Endothelial cell of umbilical vein (primary cell): ENCODE data around the gene CASP3. TPM values are rescaled to one million over a fixed set of nuclear protein-coding genes. Genes with fewer than 3 reads are reported as not detected.

Experiments
- BruUV-seq: library from RNA; stranded (reverse); fragments of 400-500 nt; replicated peaks from 2 replicates; lab custom pipeline; 2021; lab: Mats Ljungman, UMichigan
- CTCF ChIA-PET: fragments of 300-600, 350-600 bp; sonication (Branson Sonifier 250); formaldehyde crosslinking; loops from one replicate; lab custom pipeline; 2021; ENCODE audit warnings: antibody characterized with exemption, inconsistent platforms; lab: Charles Lee
- POLR2A ChIA-PET: fragments of 300-600, 350-600 bp; sonication (Branson Sonifier 250); formaldehyde crosslinking; loops from one replicate; lab custom pipeline; 2021; ENCODE audit warnings: antibody characterized with exemption, inconsistent platforms; lab: Charles Lee
- DNase-seq: peaks from one replicate; pipeline ENCODE4 v3.0.0-alpha.2; 2011; ENCODE audit warnings: low read depth, low spot score
- FAIRE-seq: peaks from 2 replicates; lab custom pipeline; 2011; peaks lifted over from hg19 to GRCh38; lab: Jason Lieb, UNC
- H2AFZ ChIP-seq: 2 replicates; pipeline ENCODE4 v1.6.0; 2012; ENCODE audit warnings: low read depth, low read length, control low read depth, inconsistent platforms
- H3K27ac ChIP-seq: 2 replicates; pipeline ENCODE4 v1.5.1; 2011; ENCODE audit warnings: low read depth, mild to moderate bottlenecking, control low read depth, low read length, moderate library complexity; ENCODE audit not compliant: insufficient read depth
- H3K27me3 ChIP-seq, 2 experiments: 2 replicates each; pipeline versions ENCODE4 v1.6.0 to v1.6.1; 2011; ENCODE audit warnings: low read length in 2 of 2, mixed read lengths in 1 of 2; ENCODE audit not compliant: control insufficient read depth in 2 of 2, insufficient read depth in 2 of 2
- H3K36me3 ChIP-seq, 2 experiments: 2 replicates in 1 of 2; 3 replicates in 1 of 2; pipeline ENCODE4 v1.5.1; 2011; ENCODE audit warnings: low read length in 2 of 2, mild to moderate bottlenecking in 1 of 2, moderate library complexity in 1 of 2; ENCODE audit not compliant: control insufficient read depth in 2 of 2, insufficient read depth in 2 of 2; ENCODE audit errors: extremely low read depth in 1 of 2
- H3K4me1 ChIP-seq: 3 replicates; pipeline ENCODE4 v1.5.1; 2011; ENCODE audit warnings: mild to moderate bottlenecking, low read length; ENCODE audit not compliant: control insufficient read depth, insufficient read depth; ENCODE audit errors: extremely low read depth
- H3K4me2 ChIP-seq: 2 replicates; pipeline ENCODE4 v1.6.1; 2011; ENCODE audit warnings: low read length, control low read depth, mixed read lengths; ENCODE audit not compliant: insufficient read depth
- H3K4me3 ChIP-seq, 3 experiments: fragments of 200-600 bp in 1 of 3; sonication (generic), shearing (Covaris generic) in 1 of 3; replicated peaks in 1 of 3; 2 replicates each; pipeline ENCODE4 v1.5.1; 2011 to 2016; ENCODE audit warnings: control low read depth in 3 of 3, low read length in 3 of 3, mild to moderate bottlenecking in 2 of 3, inconsistent platforms in 1 of 3, low read depth in 1 of 3, moderate library complexity in 1 of 3; ENCODE audit not compliant: insufficient read depth in 1 of 3
- H3K79me2 ChIP-seq: 2 replicates; pipeline ENCODE4 v1.6.0; 2012; ENCODE audit warnings: low read length, inconsistent platforms; ENCODE audit not compliant: control insufficient read depth, insufficient read depth
- H3K9ac ChIP-seq: replicated peaks from 2 replicates; pipeline ENCODE3; 2011; ENCODE audit warnings: low read length, control low read depth; ENCODE audit not compliant: insufficient read depth; ENCODE audit errors: extremely low read depth
- H3K9me1 ChIP-seq: replicated peaks from 3 replicates; pipeline ENCODE4 v1.6.0; 2011; ENCODE audit warnings: mild to moderate bottlenecking, low read length; ENCODE audit not compliant: control insufficient read depth, insufficient read depth; ENCODE audit errors: extremely low read depth
- H3K9me3 ChIP-seq: replicated peaks from 2 replicates; pipeline ENCODE4 v1.5.1; 2012; ENCODE audit warnings: low read length, inconsistent platforms; ENCODE audit not compliant: control insufficient read depth, insufficient read depth
- H4K20me1 ChIP-seq: replicated peaks from 2 replicates; pipeline ENCODE3; 2011; ENCODE audit warnings: mild to moderate bottlenecking, low read length; ENCODE audit not compliant: control insufficient read depth, insufficient read depth; ENCODE audit errors: extremely low read depth
- FOS ChIP-seq: IDR thresholded peaks from 2 replicates; pipeline ENCODE4 v1.6.1; 2011; ENCODE audit warnings: mild to moderate bottlenecking, low read length, moderate library complexity, borderline replicate concordance; ENCODE audit not compliant: insufficient read depth
- GATA2 ChIP-seq: IDR thresholded peaks from 2 replicates; pipeline ENCODE4 v1.7.0; 2011; ENCODE audit warnings: low read depth, mild to moderate bottlenecking, moderate library complexity, mixed read lengths, low read length; ENCODE audit not compliant: insufficient read length, insufficient read depth
- JUN ChIP-seq: IDR thresholded peaks from 2 replicates; pipeline ENCODE4 v1.6.1; 2011; ENCODE audit warnings: borderline replicate concordance, low read depth; ENCODE audit not compliant: insufficient read length, insufficient read depth
- MAX ChIP-seq: IDR thresholded peaks from 2 replicates; pipeline ENCODE4 v1.6.1; 2011; ENCODE audit not compliant: insufficient read depth, insufficient read length
- MYC ChIP-seq: IDR thresholded peaks from one replicate; pipeline ENCODE4 v1.6.1; 2011; ENCODE audit warnings: mild to moderate bottlenecking, low read depth, low read length
- POLR2AphosphoS5 ChIP-seq: IDR thresholded peaks from 2 replicates; pipeline ENCODE4 v1.6.1; 2012; ENCODE audit warnings: low read depth, mild to moderate bottlenecking, control low read depth, low read length, moderate library complexity; ENCODE audit not compliant: insufficient read depth
- dilution Hi-C: fragments of 300-500 bp; cut with MboI; formaldehyde crosslinking; loops from one replicate; pipeline ENCODE4 v1.15.0; 2019; ENCODE audit warnings: low sequenced_read_pairs; ENCODE audit not compliant: extremely low pct_ligation_motif_present
- intact Hi-C: fragments of 100-400 bp; cut with micrococcal nuclease; formaldehyde crosslinking; loops from one replicate; pipeline ENCODE4 v1.10.0; 2022
- polyA plus RNA-seq, 4 experiments: library from polyadenylated mRNA; depleted of rRNA in 3 of 4; stranded (reverse) in 3 of 4; unstranded in 1 of 4; fragments of >200 nt; gene quantifications; 2 replicates each; pipeline versions ENCODE4 v1.2.1 to v1.2.3, GENCODE V29; 2011 to 2012; ENCODE audit warnings: missing spikeins in 1 of 4
- total RNA-seq: library from RNA; stranded (reverse); gene quantifications from 2 replicates; pipeline ENCODE4 v1.2.3, GENCODE V29; 2021

The CASP3 gene
- total and polyA plus RNA-seq, 2 donors (not counting 3 experiments of a cell fraction or from before 2014, with no cell fraction given) = 26.0 to 54.5 TPM

DNA sequence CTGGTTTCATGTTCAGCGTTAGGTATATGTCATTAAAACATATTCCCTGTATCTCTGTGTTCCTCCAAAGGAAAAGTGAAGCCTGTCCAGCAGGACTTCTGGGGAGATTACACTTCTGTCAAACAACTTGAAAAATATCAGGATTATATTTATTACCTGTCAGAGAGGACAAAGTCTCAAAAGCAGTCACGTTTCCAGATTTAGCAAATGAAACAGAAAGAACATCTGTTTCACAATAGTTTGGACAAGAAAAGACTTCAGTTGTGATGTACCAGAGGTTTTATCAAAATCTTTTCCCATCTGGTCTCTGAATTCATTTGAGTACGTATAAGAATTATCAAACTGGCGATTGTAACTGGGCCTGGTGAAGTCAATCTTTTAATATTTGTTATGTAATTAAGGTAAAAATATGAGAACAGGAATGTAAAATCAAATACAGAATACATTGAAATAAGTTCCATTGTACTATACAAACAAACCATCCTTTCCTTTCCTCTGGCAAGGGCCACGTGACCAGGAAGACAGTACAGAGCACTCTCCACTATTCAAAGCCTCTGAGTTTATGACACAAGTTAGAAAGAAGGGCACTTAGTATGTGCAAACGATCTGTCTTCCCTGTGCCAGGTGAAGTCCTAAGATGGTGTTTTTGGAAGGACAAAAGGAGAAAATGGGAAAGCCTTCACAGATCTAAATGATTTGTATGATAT, 3.2 kb downstream of the CASP3 start:
- Histone ChIP-seq H3K9me1 (no peaks in the 10 kb centered on the region), H3K27ac (peak overlapping the region; percentile 93), H3K79me2 (peaks cover 88% of the 10 kb centered on the region), H3K9ac (peak overlapping the region; percentile 98), H4K20me1 (no peaks in the 10 kb centered on the region), H3K4me1 (peaks cover 53% of the 10 kb centered on the region), H3K9me3 (no peaks in the 10 kb centered on the region), H3K4me2 (peak overlapping the region; percentile 96), H3K36me3 (peaks cover 0 to 2% of the 10 kb centered on the region in 2 experiments), H2AFZ (no peak overlapping the region), H3K4me3 (peak overlapping the region in 1 of 3 experiments; percentile 33), H3K27me3 (no peaks in the 10 kb centered on the region)
- intact Hi-C loops = loop anchor here (10.0 kb wide), 1 partner anchor 499 kb away; the partner anchor contains the start of gene SLC25A4
- peak; percentile 41 for DNase-seq
- TF ChIP-seq JUN (no peak), MYC (no peak), GATA2 (no peak), MAX (peak; percentile 69), FOS (no peak), POLR2AphosphoS5 (no peak)
- dilution Hi-C loops = no loop called here
- FAIRE-seq = peak; percentile 67
- ChIA-PET CTCF (interaction anchor here (1.1 to 3.9 kb wide), 3 partner anchors 87 to 450 kb away, joined by 3 to 30 read pairs (median 3); partner anchors contain the start of gene CENPU), POLR2A (no interaction called here)
- no TSS peak for BruUV-seq
